Measurements from ENCODE around the gene GNRH2. TPM values are rescaled to one million over a fixed set of nuclear protein-coding genes. Genes with fewer than 3 reads are reported as not detected.
"Not testable (repeated sequence)": the region's sequence is repeated elsewhere in the genome, so short reads cannot be mapped to it uniquely, and the experiment has no call there.

GNRH2 gene
- total RNA-seq, 1 experiment from 2014 or later = 0.65 TPM

DNA sequence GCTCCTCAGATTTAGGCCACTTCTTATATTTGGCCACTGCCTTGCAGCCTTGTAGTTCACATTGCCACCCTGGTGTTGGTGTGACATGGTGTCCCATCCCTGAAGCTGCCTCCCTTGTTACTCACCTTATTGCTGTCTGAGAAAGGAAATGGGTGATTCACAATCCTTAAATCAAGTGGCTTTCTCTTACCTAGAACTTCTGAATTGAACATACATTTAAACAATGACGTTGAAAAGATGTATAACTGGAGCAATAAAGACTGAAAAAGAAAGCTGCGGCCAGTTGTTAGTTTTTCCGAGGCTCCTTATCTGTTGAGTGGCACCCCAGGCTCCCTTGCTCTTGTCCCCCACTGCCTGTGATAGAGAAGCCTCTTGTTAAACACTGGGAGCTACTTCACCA is 28.8 kb upstream of the GNRH2 start:
- no peak for DNase-seq
- no peaks in the 10 kb centered on the region for H3F3A ChIP-seq (ENCODE audit: insufficient read depth, low read depth)
- no peaks in the 10 kb centered on the region for H3K4me1 ChIP-seq (replicated peaks; ENCODE audit: insufficient read depth)
- POLR2A ChIA-PET (ENCODE audit: unreplicated experiment) = no interaction called here
- H3K79me2 ChIP-seq (ENCODE audit: low read depth) = no peaks in the 10 kb centered on the region
- CTCF ChIA-PET = no interaction called here
- peaks cover 8% of the 10 kb centered on the region; the same call in 1 of the 2 replicates for H3K36me3 ChIP-seq (ENCODE audit: low read depth)
- H3K27ac ChIP-seq = no peak overlapping the region
- no peaks in the 10 kb centered on the region for H3K9me3 ChIP-seq (ENCODE audit: insufficient read depth, low read depth)
- no peak overlapping the region for H2AFZ ChIP-seq
- no peaks in the 10 kb centered on the region for H3K27me3 ChIP-seq (ENCODE audit: insufficient read depth, low read depth)
- no peaks in the 10 kb centered on the region for H3K9me2 ChIP-seq (ENCODE audit: insufficient read depth)
- no peak for TF ChIP-seq EZH2 (IDR thresholded peaks at IDR 0.05; ENCODE audit: low read depth)
- TF ChIP-seq, protein P1, sequence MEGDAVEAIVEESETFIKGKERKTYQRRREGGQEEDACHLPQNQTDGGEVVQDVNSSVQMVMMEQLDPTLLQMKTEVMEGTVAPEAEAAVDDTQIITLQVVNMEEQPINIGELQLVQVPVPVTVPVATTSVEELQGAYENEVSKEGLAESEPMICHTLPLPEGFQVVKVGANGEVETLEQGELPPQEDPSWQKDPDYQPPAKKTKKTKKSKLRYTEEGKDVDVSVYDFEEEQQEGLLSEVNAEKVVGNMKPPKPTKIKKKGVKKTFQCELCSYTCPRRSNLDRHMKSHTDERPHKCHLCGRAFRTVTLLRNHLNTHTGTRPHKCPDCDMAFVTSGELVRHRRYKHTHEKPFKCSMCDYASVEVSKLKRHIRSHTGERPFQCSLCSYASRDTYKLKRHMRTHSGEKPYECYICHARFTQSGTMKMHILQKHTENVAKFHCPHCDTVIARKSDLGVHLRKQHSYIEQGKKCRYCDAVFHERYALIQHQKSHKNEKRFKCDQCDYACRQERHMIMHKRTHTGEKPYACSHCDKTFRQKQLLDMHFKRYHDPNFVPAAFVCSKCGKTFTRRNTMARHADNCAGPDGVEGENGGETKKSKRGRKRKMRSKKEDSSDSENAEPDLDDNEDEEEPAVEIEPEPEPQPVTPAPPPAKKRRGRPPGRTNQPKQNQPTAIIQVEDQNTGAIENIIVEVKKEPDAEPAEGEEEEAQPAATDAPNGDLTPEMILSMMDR (conservative IDR thresholded peaks at IDR 0.05) = no peak
- H3K4me3 ChIP-seq = no peak overlapping the region
- H4K20me1 ChIP-seq (ENCODE audit: insufficient read depth) = no peaks in the 10 kb centered on the region
- no peak overlapping the region for H3K4me2 ChIP-seq
- intact Hi-C loops (cut with micrococcal nuclease; ENCODE audit: unreplicated experiment) = no loop called here
- BruUV-seq (replicated peaks) = no TSS peak

DNA sequence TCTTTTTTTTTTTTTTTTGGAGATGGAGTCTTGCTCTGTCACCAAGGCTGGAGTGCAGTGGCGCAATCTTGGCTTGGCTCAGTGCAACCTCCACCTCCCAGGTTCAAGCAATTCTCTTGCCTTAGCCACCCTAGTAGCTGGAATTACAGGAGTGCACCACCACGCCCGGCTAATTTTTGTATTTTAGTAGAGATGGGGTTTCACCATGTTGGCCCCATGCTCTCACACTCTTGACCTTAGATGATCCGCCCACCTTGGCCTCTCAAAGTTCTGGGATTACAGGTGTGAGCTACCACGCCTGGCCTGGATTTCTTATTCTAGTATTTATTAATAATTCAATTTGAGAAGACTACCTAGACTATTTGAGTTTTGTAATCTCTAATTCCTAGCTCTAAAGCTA is 28.1 kb upstream of the GNRH2 start:
- POLR2A ChIA-PET (ENCODE audit: unreplicated experiment); DNase-seq; H3K4me3 ChIP-seq; H3K4me1 ChIP-seq (replicated peaks; ENCODE audit: insufficient read depth); H3K36me3 ChIP-seq (ENCODE audit: low read depth); H3K4me2 ChIP-seq; H3F3A ChIP-seq (ENCODE audit: insufficient read depth, low read depth); CTCF ChIA-PET; H3K9me3 ChIP-seq (ENCODE audit: insufficient read depth, low read depth); BruUV-seq (replicated peaks); H2AFZ ChIP-seq; H3K79me2 ChIP-seq (ENCODE audit: low read depth); intact Hi-C loops (cut with micrococcal nuclease; ENCODE audit: unreplicated experiment); H3K27me3 ChIP-seq (ENCODE audit: insufficient read depth, low read depth); H3K27ac ChIP-seq; H3K9me2 ChIP-seq (ENCODE audit: insufficient read depth); H4K20me1 ChIP-seq (ENCODE audit: insufficient read depth): not testable (repeated sequence)

DNA sequence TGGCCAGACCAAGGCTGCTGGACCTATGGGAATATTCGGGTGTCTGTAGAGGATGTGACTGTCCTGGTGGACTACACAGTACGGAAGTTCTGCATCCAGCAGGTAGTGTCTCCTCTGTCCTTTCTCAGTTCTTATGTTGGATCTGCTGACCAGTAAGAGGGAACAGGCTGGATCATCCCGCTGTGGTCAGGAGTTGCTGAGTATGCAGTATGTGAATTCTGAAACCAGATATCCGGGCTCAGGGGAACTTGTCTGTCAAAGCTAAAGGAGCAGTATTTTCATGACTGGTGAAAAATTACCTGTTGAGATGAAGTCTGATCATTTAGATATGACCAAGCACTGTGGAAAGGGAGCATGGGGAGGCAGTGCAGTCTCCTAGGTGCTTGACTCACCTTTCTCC is 22.1 kb upstream of the GNRH2 start:
- BruUV-seq (replicated peaks) = no TSS peak

DNA sequence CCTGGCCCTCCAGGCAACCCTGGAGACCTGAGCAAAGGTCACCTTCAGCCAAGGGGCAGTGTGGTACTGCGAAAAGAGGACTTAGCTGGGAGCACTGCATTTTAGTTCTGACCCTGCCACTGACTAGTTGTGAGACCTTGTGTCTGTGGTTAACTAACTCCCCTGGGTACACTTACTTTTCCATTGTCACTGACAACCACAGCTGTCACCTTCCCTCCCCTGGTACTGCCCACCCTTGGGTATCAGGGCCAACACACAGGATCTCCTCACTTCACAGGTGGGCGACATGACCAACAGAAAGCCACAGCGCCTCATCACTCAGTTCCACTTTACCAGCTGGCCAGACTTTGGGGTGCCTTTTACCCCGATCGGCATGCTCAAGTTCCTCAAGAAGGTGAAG is 21.6 kb upstream of the GNRH2 start:
- ChIA-PET POLR2A (ENCODE audit: unreplicated experiment) (no interaction called here), CTCF (no interaction called here)
- Histone ChIP-seq H3K27me3 (ENCODE audit: insufficient read depth, low read depth) (no peaks in the 10 kb centered on the region), H3F3A (ENCODE audit: insufficient read depth, low read depth) (no peaks in the 10 kb centered on the region), H4K20me1 (ENCODE audit: insufficient read depth) (no peaks in the 10 kb centered on the region), H3K9me3 (ENCODE audit: insufficient read depth, low read depth) (no peaks in the 10 kb centered on the region), H3K4me2 (no peak overlapping the region), H3K4me3 (no peak overlapping the region), H3K36me3 (ENCODE audit: low read depth) (peaks cover 8% of the 10 kb centered on the region; the same call in 1 of the 2 replicates), H3K79me2 (ENCODE audit: low read depth) (no peaks in the 10 kb centered on the region), H3K27ac (no peak overlapping the region), H3K4me1 (replicated peaks; ENCODE audit: insufficient read depth) (no peaks in the 10 kb centered on the region), H3K9me2 (ENCODE audit: insufficient read depth) (no peaks in the 10 kb centered on the region), H2AFZ (no peak overlapping the region)
- intact Hi-C loops (cut with micrococcal nuclease; ENCODE audit: unreplicated experiment) = no loop called here
- TF ChIP-seq, protein P1 (conservative IDR thresholded peaks at IDR 0.05) = no peak
- no peak for TF ChIP-seq EZH2 (IDR thresholded peaks at IDR 0.05; ENCODE audit: low read depth)
- BruUV-seq (replicated peaks) = no TSS peak
- DNase-seq = no peak

More for the DNA sequence above, 22.1 kb upstream of the GNRH2 start:
- Histone ChIP-seq H3K9me2 (ENCODE audit: insufficient read depth) (no peaks in the 10 kb centered on the region), H3K4me2 (no peak overlapping the region), H3K27me3 (ENCODE audit: insufficient read depth, low read depth) (no peaks in the 10 kb centered on the region), H3K79me2 (ENCODE audit: low read depth) (no peaks in the 10 kb centered on the region), H3K9me3 (ENCODE audit: insufficient read depth, low read depth) (no peaks in the 10 kb centered on the region), H4K20me1 (ENCODE audit: insufficient read depth) (no peaks in the 10 kb centered on the region), H3K36me3 (ENCODE audit: low read depth) (peaks cover 8% of the 10 kb centered on the region; the same call in 1 of the 2 replicates), H2AFZ (no peak overlapping the region), H3F3A (ENCODE audit: insufficient read depth, low read depth) (no peaks in the 10 kb centered on the region), H3K27ac (no peak overlapping the region), H3K4me3 (no peak overlapping the region), H3K4me1 (replicated peaks; ENCODE audit: insufficient read depth) (no peaks in the 10 kb centered on the region)
- POLR2A ChIA-PET (ENCODE audit: unreplicated experiment) = no interaction called here
- no peak for DNase-seq
- CTCF ChIA-PET = no interaction called here
- TF ChIP-seq, protein P1 (conservative IDR thresholded peaks at IDR 0.05) = no peak
- no peak for TF ChIP-seq EZH2 (IDR thresholded peaks at IDR 0.05; ENCODE audit: low read depth)
- intact Hi-C loops (cut with micrococcal nuclease; ENCODE audit: unreplicated experiment) = no loop called here

DNA sequence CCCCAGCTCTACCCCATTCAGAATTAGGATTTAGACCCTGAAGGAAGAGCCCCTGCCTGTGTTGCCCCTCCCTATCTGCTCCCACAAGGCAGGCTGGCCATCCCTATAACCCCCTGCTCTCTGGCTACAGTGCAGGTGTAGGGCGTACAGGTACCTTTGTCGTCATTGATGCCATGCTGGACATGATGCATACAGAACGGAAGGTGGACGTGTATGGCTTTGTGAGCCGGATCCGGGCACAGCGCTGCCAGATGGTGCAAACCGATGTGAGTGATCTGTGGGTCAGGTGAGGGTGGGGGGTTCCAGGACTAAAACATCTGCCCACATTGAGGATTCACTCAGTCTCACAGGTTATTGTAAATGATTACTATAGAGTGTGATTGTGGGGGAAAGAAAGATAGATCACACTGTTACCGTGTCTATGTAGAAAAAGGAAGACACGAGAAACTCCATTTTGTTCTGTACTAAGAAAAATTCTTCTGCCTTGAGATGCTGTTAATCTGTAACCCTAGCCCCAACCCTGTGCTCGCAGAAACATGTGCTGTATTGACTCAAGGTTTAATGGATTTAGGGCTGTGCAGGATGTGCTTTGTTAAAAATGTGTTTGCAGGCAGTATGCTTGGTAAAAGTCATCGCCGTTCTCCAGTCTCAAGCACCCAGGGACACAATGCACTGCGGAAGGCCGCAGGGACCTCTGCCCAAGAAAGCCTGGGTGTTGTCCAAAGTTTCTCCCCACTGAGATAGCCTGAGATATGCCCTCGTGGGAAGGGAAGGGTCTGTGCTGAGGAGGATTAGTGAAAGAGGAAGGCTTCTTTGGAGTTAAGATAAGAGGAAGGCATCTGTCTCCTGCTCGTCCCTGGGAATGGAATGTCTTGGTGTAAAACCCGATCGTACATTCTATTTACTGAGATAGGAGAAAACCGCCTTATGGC is 20.6 kb upstream of the GNRH2 start:
- CTCF ChIA-PET; H3K27me3 ChIP-seq (ENCODE audit: insufficient read depth, low read depth); BruUV-seq (replicated peaks); H4K20me1 ChIP-seq (ENCODE audit: insufficient read depth); H3K9me2 ChIP-seq (ENCODE audit: insufficient read depth); H3K4me2 ChIP-seq; intact Hi-C loops (cut with micrococcal nuclease; ENCODE audit: unreplicated experiment); DNase-seq; H3F3A ChIP-seq (ENCODE audit: insufficient read depth, low read depth); H3K36me3 ChIP-seq (ENCODE audit: low read depth); H3K27ac ChIP-seq; POLR2A ChIA-PET (ENCODE audit: unreplicated experiment); H3K4me3 ChIP-seq; H3K9me3 ChIP-seq (ENCODE audit: insufficient read depth, low read depth); H3K79me2 ChIP-seq (ENCODE audit: low read depth); H3K4me1 ChIP-seq (replicated peaks; ENCODE audit: insufficient read depth); H2AFZ ChIP-seq: not testable (repeated sequence)
